ELF-1 (cell line): ENCODE results near the gene SLC19A1.

ENCODE experiments used
- DNase-seq: peaks from one replicate; pipeline ENCODE4 v3.0.0-alpha.2; 2016; ENCODE audit warnings: low read depth, low spot score

The SLC19A1 gene

GRCh38 chr21:45517249-45518065 lies 24.8 kb downstream of the SLC19A1 start:
- DNase-seq = no peak

GRCh38 chr21:45516671-45517151 lies 25.5 kb downstream of the SLC19A1 start:
- DNase-seq = no peak

- DNase-seq = no peak
Observed at GRCh38 chr21:45516071-45516670, 26.1 kb downstream of the SLC19A1 start.

GRCh38 chr21:45515241-45516061 lies 26.8 kb downstream of the SLC19A1 start:
- DNase-seq = peak; percentile 98

GRCh38 chr21:45514311-45515021 lies 27.8 kb downstream of the SLC19A1 start:
- DNase-seq = no peak

GRCh38 chr21:45513741-45514310 lies 28.4 kb downstream of the SLC19A1 start:
- DNase-seq = no peak

GRCh38 chr21:45513003-45513717 lies 29.1 kb downstream of the SLC19A1 start:
- no peak for DNase-seq

GRCh38 chr21:45512626-45513002 lies 29.6 kb downstream of the SLC19A1 start:
- DNase-seq = no peak

- no peak for DNase-seq
Observed at GRCh38 chr21:45511661-45512431, 30.4 kb downstream of the SLC19A1 start.

- no peak for DNase-seq
Observed at GRCh38 chr21:45511007-45511406, 31.2 kb downstream of the SLC19A1 start.

GRCh38 chr21:45510466-45510955 lies 31.7 kb downstream of the SLC19A1 start:
- DNase-seq = no peak

- DNase-seq = no peak
Observed at GRCh38 chr21:45509566-45510465, 32.4 kb downstream of the SLC19A1 start.

GRCh38 chr21:45508607-45509565 lies 33.4 kb downstream of the SLC19A1 start:
- no peak for DNase-seq

GRCh38 chr21:45507888-45508508 lies 34.2 kb downstream of the SLC19A1 start:
- no peak for DNase-seq

- no peak for DNase-seq
Observed at GRCh38 chr21:45507523-45507875, 34.7 kb downstream of the SLC19A1 start.

- DNase-seq = no peak
Observed at GRCh38 chr21:45506836-45507522, 35.3 kb downstream of the SLC19A1 start.
